Occipital lobe (tissue), 2 donors: ENCODE data around the gene PHOSPHO1. TPM values are rescaled to one million over a fixed set of nuclear protein-coding genes. Genes with fewer than 3 reads are reported as not detected.
"Not testable (repeated sequence)": the region's sequence is repeated elsewhere in the genome, so short reads cannot be mapped to it uniquely, and the experiment has no call there.

Experiments
- DNase-seq: peaks from one replicate; lab custom pipeline; 2025; lab: John Stamatoyannopoulos, UW
- total RNA-seq: library from RNA; depleted of rRNA; stranded (reverse); fragments of >200 nt; gene quantifications from one replicate; pipeline ENCODE4 v1.2.3, GENCODE V29; 2014

PHOSPHO1 gene
- total RNA-seq, 1 donor from 2014 or later, result 1.6 TPM

GRCh38 chr17:49193513-49194296, 36.9 kb downstream of the PHOSPHO1 start:
- peak; percentile 76 for DNase-seq

GRCh38 chr17:49191917-49192741, 38.5 kb downstream of the PHOSPHO1 start:
- peak; percentile 93 for DNase-seq

- DNase-seq, result no peak
Measured at GRCh38 chr17:49191409-49191916, 39.1 kb downstream of the PHOSPHO1 start.

- no peak for DNase-seq
Measured at GRCh38 chr17:49190932-49191331, 39.7 kb downstream of the PHOSPHO1 start.

- no peak for DNase-seq
Measured at GRCh38 chr17:49187301-49187700, 43.3 kb downstream of the PHOSPHO1 start.

GRCh38 chr17:49185381-49185780, 45.2 kb downstream of the PHOSPHO1 start:
- not testable (repeated sequence) for DNase-seq

- DNase-seq, result not testable (repeated sequence)
Measured at GRCh38 chr17:49184522-49184921, 46.1 kb downstream of the PHOSPHO1 start.

GRCh38 chr17:49183801-49184200, 46.8 kb downstream of the PHOSPHO1 start:
- DNase-seq, result no peak

- DNase-seq, result no peak
Measured at GRCh38 chr17:49183341-49183740, 47.2 kb downstream of the PHOSPHO1 start.

- DNase-seq, result no peak
Measured at GRCh38 chr17:49180998-49181635, 49.5 kb downstream of the PHOSPHO1 start.

- no peak for DNase-seq
Measured at GRCh38 chr17:49180303-49180702, 50.3 kb downstream of the PHOSPHO1 start.

GRCh38 chr17:49175978-49176377, 54.6 kb downstream of the PHOSPHO1 start:
- DNase-seq, result not testable (repeated sequence)

Other genes with a start within 250 kb of the PHOSPHO1 start
- gene IGF2BP1, start 233.4 kb downstream of the PHOSPHO1 start, total RNA-seq, result 1.9 TPM
- not detected for gene B4GALNT2, start 98.0 kb downstream of the PHOSPHO1 start, total RNA-seq
- 0.31 TPM for gene GNGT2, start 20.2 kb downstream of the PHOSPHO1 start, total RNA-seq
- 0.62 TPM for gene ABI3, start 20.1 kb downstream of the PHOSPHO1 start, total RNA-seq
- gene ZNF652, start 131.5 kb upstream of the PHOSPHO1 start, total RNA-seq, result 35.4 TPM
- 42.0 TPM for gene PHB1, start 184.1 kb upstream of the PHOSPHO1 start, total RNA-seq